A673 (cell line): Measurements from ENCODE around the gene TMEM107. TPM values are rescaled to one million over a fixed set of nuclear protein-coding genes. Genes with fewer than 3 reads are reported as not detected.

Experiments used
- BruUV-seq: library from RNA; stranded (reverse); fragments of 400-500 nt; replicated peaks from 2 replicates; lab custom pipeline; 2021; lab: Mats Ljungman, UMichigan
- CTCF ChIA-PET: fragments of 300-600 bp; sonication (Branson Sonifier 250); formaldehyde crosslinking; loops from one replicate; lab custom pipeline; 2022; ENCODE audit warnings: antibody characterized with exemption; lab: Charles Lee
- POLR2A ChIA-PET: fragments of 300-600 bp; sonication (Branson Sonifier 250); formaldehyde crosslinking; loops from one replicate; lab custom pipeline; 2022; ENCODE audit warnings: antibody characterized with exemption; ENCODE audit not compliant: low non-redundant PET; lab: Charles Lee
- DNase-seq: peaks from one replicate; pipeline ENCODE4 v3.0.0-alpha.2; 2015; ENCODE audit warnings: low spot score
- H3K27ac ChIP-seq: fragments of 200-600 bp; sonication (generic); 2 replicates; pipeline ENCODE4 v1.5.1; 2016; ENCODE audit warnings: mixed run types, low read depth, mild to moderate bottlenecking, mixed read lengths, antibody characterized with exemption, low read length; ENCODE audit not compliant: poor library complexity, severe bottlenecking
- H3K27me3 ChIP-seq: fragments of 200-600 bp; sonication (generic); replicated peaks from 2 replicates; pipeline ENCODE4 v1.6.1; 2017; ENCODE audit warnings: mixed run types, low read depth, mild to moderate bottlenecking, mixed read lengths, antibody characterized with exemption, low read length; ENCODE audit not compliant: insufficient read depth, poor library complexity
- H3K36me3 ChIP-seq: fragments of 200-600 bp; sonication (generic); 2 replicates; pipeline ENCODE4 v1.6.1; 2016; ENCODE audit warnings: mixed run types, mild to moderate bottlenecking, mixed read lengths, antibody characterized with exemption, low read length; ENCODE audit not compliant: insufficient read depth, poor library complexity, severe bottlenecking
- H3K4me1 ChIP-seq: fragments of 200-600 bp; sonication (generic); 2 replicates; pipeline ENCODE4 v1.6.1; 2017; ENCODE audit warnings: mixed run types, mild to moderate bottlenecking, mixed read lengths, antibody characterized with exemption, low read length; ENCODE audit not compliant: insufficient read depth, poor library complexity, severe bottlenecking
- H3K4me3 ChIP-seq: fragments of 200-600 bp; sonication (generic); 2 replicates; pipeline ENCODE4 v1.5.1; 2016; ENCODE audit warnings: low read depth, mixed run types, mild to moderate bottlenecking, mixed read lengths, low read length; ENCODE audit not compliant: poor library complexity, severe bottlenecking
- H3K9me3 ChIP-seq: fragments of 200-600 bp; sonication (generic); 2 replicates; pipeline ENCODE4 v1.6.1; 2016; ENCODE audit warnings: mixed run types, low read depth, mild to moderate bottlenecking, mixed read lengths, antibody characterized with exemption, low read length; ENCODE audit not compliant: poor library complexity, severe bottlenecking
- CTCF ChIP-seq: fragments of 300-800, 200-600 bp; sonication (generic); conservative IDR thresholded peaks from 2 replicates; pipeline ENCODE4 v1.5.1; 2017; ENCODE audit warnings: low read depth, mild to moderate bottlenecking, antibody characterized with exemption, low read length, moderate library complexity, mixed read lengths
- EZH2 ChIP-seq: fragments of 200-600 bp; sonication (generic); IDR thresholded peaks from 2 replicates; pipeline ENCODE4 v1.6.1; 2017; ENCODE audit warnings: borderline replicate concordance, low read depth, mild to moderate bottlenecking, mixed read lengths, antibody characterized with exemption, low read length; ENCODE audit not compliant: poor library complexity, severe bottlenecking
- intact Hi-C: fragments of 100-400 bp; cut with micrococcal nuclease; formaldehyde crosslinking; loops from one replicate; pipeline ENCODE4 v1.10.0; 2022; ENCODE audit not compliant: unreplicated experiment
- total RNA-seq: library from RNA; stranded (reverse); gene quantifications from 2 replicates; pipeline ENCODE4 v1.2.3, GENCODE V29; 2021

The TMEM107 gene
- total RNA-seq, 1 experiment from 2014 or later, result 19.4 TPM

GRCh38 chr17:8141741-8142140, 34.4 kb downstream of the TMEM107 start:
- BruUV-seq, result no TSS peak
- no peak overlapping the region for H3K27ac ChIP-seq
- POLR2A ChIA-PET, result no interaction called here
- CTCF ChIA-PET, result no interaction called here
- no peak for TF ChIP-seq EZH2
- TF ChIP-seq CTCF, result no peak
- DNase-seq, result no peak
- H3K4me3 ChIP-seq, result no peak overlapping the region
- intact Hi-C loops, result no loop called here
- H3K4me1 ChIP-seq, result no peaks in the 10 kb centered on the region
- no peaks in the 10 kb centered on the region for H3K9me3 ChIP-seq
- no peaks in the 10 kb centered on the region for H3K27me3 ChIP-seq
- peaks cover 51% of the 10 kb centered on the region for H3K36me3 ChIP-seq

- H3K4me1 ChIP-seq, result no peaks in the 10 kb centered on the region
- ChIA-PET CTCF (no interaction called here), POLR2A (no interaction called here)
- no TSS peak for BruUV-seq
- H3K9me3 ChIP-seq, result no peaks in the 10 kb centered on the region
- intact Hi-C loops, result no loop called here
- peaks cover 44% of the 10 kb centered on the region for H3K36me3 ChIP-seq
- no peak overlapping the region for H3K4me3 ChIP-seq
- TF ChIP-seq CTCF (no peak), EZH2 (no peak)
- no peak for DNase-seq
- no peaks in the 10 kb centered on the region for H3K27me3 ChIP-seq
- H3K27ac ChIP-seq, result no peak overlapping the region
These were observed 35.1 kb downstream of the TMEM107 start for GRCh38 chr17:8141045-8141444.

GRCh38 chr17:8140065-8141029, 35.8 kb downstream of the TMEM107 start:
- no TSS peak for BruUV-seq
- TF ChIP-seq EZH2 (no peak), CTCF (no peak)
- Histone ChIP-seq H3K4me3 (no peak overlapping the region), H3K27me3 (no peaks in the 10 kb centered on the region), H3K36me3 (peaks cover 38% of the 10 kb centered on the region), H3K4me1 (no peaks in the 10 kb centered on the region), H3K9me3 (no peaks in the 10 kb centered on the region), H3K27ac (no peak overlapping the region)
- intact Hi-C loops, result no loop called here
- no peak for DNase-seq
- ChIA-PET CTCF (no interaction called here), POLR2A (no interaction called here)
